ENCODE results near the gene ANKRD65.
A peak's percentile ranks its signal among the peaks of the same experiment; 100 is the strongest.
"Not testable (repeated sequence)": the region's sequence is repeated elsewhere in the genome, so short reads cannot be mapped to it uniquely, and the experiment has no call there.

Gene ANKRD65

GRCh38 chr1:1385339-1385738 is 35.7 kb downstream of the ANKRD65 start:
- in situ Hi-C loops (cut with HindIII; ENCODE audit: low pct_ligation_motif_present, low pct_unique_long_range_greater_than_20kb, low sequenced_read_pairs); DNase-seq: not testable (repeated sequence)

GRCh38 chr1:1381294-1381693 is 39.8 kb downstream of the ANKRD65 start:
- no peak for DNase-seq
- in situ Hi-C loops (cut with HindIII; ENCODE audit: low pct_ligation_motif_present, low pct_unique_long_range_greater_than_20kb, low sequenced_read_pairs), result no loop called here

GRCh38 chr1:1380860-1381259 is 40.2 kb downstream of the ANKRD65 start:
- no peak for DNase-seq
- in situ Hi-C loops (cut with HindIII; ENCODE audit: low pct_ligation_motif_present, low pct_unique_long_range_greater_than_20kb, low sequenced_read_pairs), result no loop called here

GRCh38 chr1:1377540-1378205 is 43.4 kb downstream of the ANKRD65 start:
- DNase-seq, result no peak
- in situ Hi-C loops (cut with HindIII; ENCODE audit: low pct_ligation_motif_present, low pct_unique_long_range_greater_than_20kb, low sequenced_read_pairs), result no loop called here

GRCh38 chr1:1376551-1377226 is 44.4 kb downstream of the ANKRD65 start:
- in situ Hi-C loops (cut with HindIII; ENCODE audit: low pct_ligation_motif_present, low pct_unique_long_range_greater_than_20kb, low sequenced_read_pairs), result no loop called here
- no peak for DNase-seq

- peak; percentile 99 for DNase-seq
- in situ Hi-C loops (cut with HindIII; ENCODE audit: low pct_ligation_motif_present, low pct_unique_long_range_greater_than_20kb, low sequenced_read_pairs), result no loop called here
These were observed 46.0 kb downstream of the ANKRD65 start, which contains the start of gene AURKAIP1 for GRCh38 chr1:1374929-1375662. Gene AURKAIP1, minus strand, starts transcription at chr1:1375207. Its CDS starts 451 bp downstream, at chr1:1374756.

GRCh38 chr1:1374589-1374928 is 46.5 kb downstream of the ANKRD65 start:
- in situ Hi-C loops (cut with HindIII; ENCODE audit: low pct_ligation_motif_present, low pct_unique_long_range_greater_than_20kb, low sequenced_read_pairs), result no loop called here

GRCh38 chr1:1373815-1374588 is 47.1 kb downstream of the ANKRD65 start:
- in situ Hi-C loops (cut with HindIII; ENCODE audit: low pct_ligation_motif_present, low pct_unique_long_range_greater_than_20kb, low sequenced_read_pairs), result no loop called here
- DNase-seq, result no peak

More at GRCh38 chr1:1374589-1374928, 46.5 kb downstream of the ANKRD65 start:
- no peak for DNase-seq

GRCh38 chr1:1373051-1373814 is 47.8 kb downstream of the ANKRD65 start:
- in situ Hi-C loops (cut with HindIII; ENCODE audit: low pct_ligation_motif_present, low pct_unique_long_range_greater_than_20kb, low sequenced_read_pairs), result no loop called here
- no peak for DNase-seq

- DNase-seq, result peak; percentile 51
- in situ Hi-C loops (cut with HindIII; ENCODE audit: low pct_ligation_motif_present, low pct_unique_long_range_greater_than_20kb, low sequenced_read_pairs), result no loop called here
These were observed 49.0 kb downstream of the ANKRD65 start for GRCh38 chr1:1371746-1372711.

GRCh38 chr1:1371364-1371745 is 49.7 kb downstream of the ANKRD65 start:
- DNase-seq, result no peak
- in situ Hi-C loops (cut with HindIII; ENCODE audit: low pct_ligation_motif_present, low pct_unique_long_range_greater_than_20kb, low sequenced_read_pairs), result no loop called here

- DNase-seq, result no peak
- in situ Hi-C loops (cut with HindIII; ENCODE audit: low pct_ligation_motif_present, low pct_unique_long_range_greater_than_20kb, low sequenced_read_pairs), result no loop called here
These were observed 50.2 kb downstream of the ANKRD65 start for GRCh38 chr1:1370771-1371300.

- DNase-seq; in situ Hi-C loops (cut with HindIII; ENCODE audit: low pct_ligation_motif_present, low pct_unique_long_range_greater_than_20kb, low sequenced_read_pairs): not testable (repeated sequence)
These were observed 51.0 kb downstream of the ANKRD65 start for GRCh38 chr1:1370094-1370493.

Measured in ACHN (cell line).